ENCODE results near the gene SREBF2.
"Not testable (repeated sequence)": the region's sequence is repeated elsewhere in the genome, so short reads cannot be mapped to it uniquely, and the experiment has no call there.

Gene SREBF2

DNA sequence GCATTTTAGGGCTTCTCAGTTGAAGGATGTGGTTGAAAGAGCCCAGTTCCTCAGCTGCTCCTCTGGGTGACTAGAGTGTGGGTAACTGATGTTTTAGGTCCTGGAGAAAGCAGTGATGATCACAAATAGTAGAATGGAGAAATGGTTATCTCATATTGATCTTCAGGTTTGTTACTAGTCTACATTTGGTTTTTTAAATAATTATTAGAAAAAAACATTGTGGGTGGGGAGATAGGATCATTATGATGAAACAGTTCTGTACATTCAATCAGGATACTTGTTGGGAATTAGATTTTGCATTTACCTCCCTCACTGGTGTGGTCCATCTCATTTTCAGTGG lies 24.9 kb downstream of the SREBF2 start:
- no peak overlapping the region for H3K4me3 ChIP-seq (ENCODE audit: low read depth, low read length)
- DNase-seq (ENCODE audit: low read depth): no peak
- TF ChIP-seq MYC (IDR thresholded peaks at IDR 0.05; ENCODE audit: low read depth, low read length) (no peak), POLR2A (IDR thresholded peaks at IDR 0.05; ENCODE audit: extremely low read depth, insufficient read length) (no peak)
- TF ChIP-seq, protein P1, sequence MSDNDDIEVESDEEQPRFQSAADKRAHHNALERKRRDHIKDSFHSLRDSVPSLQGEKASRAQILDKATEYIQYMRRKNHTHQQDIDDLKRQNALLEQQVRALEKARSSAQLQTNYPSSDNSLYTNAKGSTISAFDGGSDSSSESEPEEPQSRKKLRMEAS (IDR thresholded peaks at IDR 0.05; ENCODE audit: low read depth, low read length): no peak
- TF ChIP-seq, protein P2, sequence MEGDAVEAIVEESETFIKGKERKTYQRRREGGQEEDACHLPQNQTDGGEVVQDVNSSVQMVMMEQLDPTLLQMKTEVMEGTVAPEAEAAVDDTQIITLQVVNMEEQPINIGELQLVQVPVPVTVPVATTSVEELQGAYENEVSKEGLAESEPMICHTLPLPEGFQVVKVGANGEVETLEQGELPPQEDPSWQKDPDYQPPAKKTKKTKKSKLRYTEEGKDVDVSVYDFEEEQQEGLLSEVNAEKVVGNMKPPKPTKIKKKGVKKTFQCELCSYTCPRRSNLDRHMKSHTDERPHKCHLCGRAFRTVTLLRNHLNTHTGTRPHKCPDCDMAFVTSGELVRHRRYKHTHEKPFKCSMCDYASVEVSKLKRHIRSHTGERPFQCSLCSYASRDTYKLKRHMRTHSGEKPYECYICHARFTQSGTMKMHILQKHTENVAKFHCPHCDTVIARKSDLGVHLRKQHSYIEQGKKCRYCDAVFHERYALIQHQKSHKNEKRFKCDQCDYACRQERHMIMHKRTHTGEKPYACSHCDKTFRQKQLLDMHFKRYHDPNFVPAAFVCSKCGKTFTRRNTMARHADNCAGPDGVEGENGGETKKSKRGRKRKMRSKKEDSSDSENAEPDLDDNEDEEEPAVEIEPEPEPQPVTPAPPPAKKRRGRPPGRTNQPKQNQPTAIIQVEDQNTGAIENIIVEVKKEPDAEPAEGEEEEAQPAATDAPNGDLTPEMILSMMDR (IDR thresholded peaks at IDR 0.05; ENCODE audit: low read depth, low read length): no peak

DNA sequence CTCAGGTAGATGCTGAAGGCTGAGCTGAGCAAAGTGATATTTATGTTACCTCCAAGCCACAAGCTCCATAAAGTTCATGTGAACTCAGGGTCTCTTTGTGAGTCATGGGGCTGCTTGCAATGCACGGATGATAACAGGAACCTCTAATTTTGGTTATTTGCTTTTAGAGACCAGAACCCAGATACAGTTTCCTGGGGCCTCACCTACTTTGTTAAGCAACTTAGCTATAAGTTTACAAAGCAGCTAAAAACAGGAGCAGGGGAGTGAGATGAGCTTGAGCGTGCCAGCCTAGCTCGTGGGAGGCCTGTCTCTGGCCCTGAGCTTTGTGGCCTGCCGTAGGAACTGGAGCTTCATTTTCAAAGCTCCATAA lies 29.2 kb downstream of the SREBF2 start:
- peak; percentile 90 for DNase-seq (ENCODE audit: low read depth)
- peak; percentile 44; the same call in 1 of the 2 replicates for TF ChIP-seq MYC (IDR thresholded peaks at IDR 0.05; ENCODE audit: low read depth, low read length)
- TF ChIP-seq, protein P2 (IDR thresholded peaks at IDR 0.05; ENCODE audit: low read depth, low read length): no peak
- no peak overlapping the region for H3K4me3 ChIP-seq (ENCODE audit: low read depth, low read length)

DNA sequence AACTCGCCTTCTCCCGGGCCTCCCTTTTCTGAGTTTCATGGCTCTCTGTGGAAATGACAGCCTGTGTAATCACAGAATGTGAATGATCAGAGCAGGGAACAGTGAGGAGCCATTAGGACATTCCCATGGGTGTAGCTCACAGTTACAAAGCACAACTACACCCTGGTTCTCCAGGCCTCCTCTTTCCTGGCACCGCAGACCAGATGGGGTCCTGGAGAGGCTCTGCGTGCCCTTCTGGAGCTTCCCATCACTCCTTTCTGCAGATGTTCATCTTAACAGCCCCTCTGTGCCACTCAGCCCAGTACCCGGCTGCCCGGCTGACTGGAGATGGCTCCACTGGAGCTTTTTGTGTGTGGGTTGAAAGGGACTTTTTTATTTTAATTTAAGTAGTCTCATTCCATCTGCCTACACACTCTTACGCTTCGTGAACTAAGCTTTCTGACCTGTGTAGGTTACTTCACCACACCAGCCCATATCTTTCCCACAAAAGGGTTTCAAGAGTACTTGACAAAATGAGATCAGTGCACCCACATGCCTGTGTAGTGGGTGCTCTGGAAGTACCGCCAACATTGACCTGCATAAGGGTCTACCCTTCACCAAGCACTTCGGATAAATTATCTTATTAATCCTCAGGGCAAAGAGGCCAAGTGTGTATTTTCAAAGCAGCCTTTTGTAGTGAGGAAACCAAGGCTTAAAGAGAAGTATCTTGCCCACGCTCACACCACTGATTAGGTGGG lies 29.8 kb downstream of the SREBF2 start:
- TF ChIP-seq, protein P1 (IDR thresholded peaks at IDR 0.05; ENCODE audit: low read depth, low read length): no peak
- TF ChIP-seq POLR2A (IDR thresholded peaks at IDR 0.05; ENCODE audit: extremely low read depth, insufficient read length): no peak
- no peak for TF ChIP-seq MYC (IDR thresholded peaks at IDR 0.05; ENCODE audit: low read depth, low read length)
- TF ChIP-seq, protein P2 (IDR thresholded peaks at IDR 0.05; ENCODE audit: low read depth, low read length): no peak
- peak; percentile 23 for DNase-seq (ENCODE audit: low read depth)
- H3K4me3 ChIP-seq (ENCODE audit: low read depth, low read length): peak overlapping the region; percentile 6

DNA sequence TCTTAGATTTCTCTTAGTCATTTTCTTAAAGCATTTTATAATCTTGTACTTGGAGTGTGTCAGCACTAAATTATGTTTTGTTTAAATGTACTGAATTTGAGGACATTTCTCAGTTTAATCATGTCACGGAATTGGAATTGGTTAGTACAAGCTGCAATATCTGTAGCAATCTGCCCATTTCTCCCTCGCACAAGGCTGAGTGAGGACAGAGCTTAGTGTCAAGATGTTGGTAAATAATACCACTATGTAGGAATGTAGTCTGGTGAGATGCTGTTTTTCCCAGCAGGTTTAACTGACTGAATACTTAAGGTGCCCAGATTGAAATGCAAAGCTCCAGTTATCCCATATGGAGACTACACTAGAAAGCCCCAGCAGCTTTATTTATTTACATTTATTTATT lies 30.6 kb downstream of the SREBF2 start:
- DNase-seq (ENCODE audit: low read depth): no peak
- TF ChIP-seq, protein P2 (IDR thresholded peaks at IDR 0.05; ENCODE audit: low read depth, low read length): no peak
- TF ChIP-seq, protein P1 (IDR thresholded peaks at IDR 0.05; ENCODE audit: low read depth, low read length): no peak
- no peak for TF ChIP-seq MYC (IDR thresholded peaks at IDR 0.05; ENCODE audit: low read depth, low read length)
- no peak for TF ChIP-seq POLR2A (IDR thresholded peaks at IDR 0.05; ENCODE audit: extremely low read depth, insufficient read length)
- no peak overlapping the region for H3K4me3 ChIP-seq (ENCODE audit: low read depth, low read length)

DNA sequence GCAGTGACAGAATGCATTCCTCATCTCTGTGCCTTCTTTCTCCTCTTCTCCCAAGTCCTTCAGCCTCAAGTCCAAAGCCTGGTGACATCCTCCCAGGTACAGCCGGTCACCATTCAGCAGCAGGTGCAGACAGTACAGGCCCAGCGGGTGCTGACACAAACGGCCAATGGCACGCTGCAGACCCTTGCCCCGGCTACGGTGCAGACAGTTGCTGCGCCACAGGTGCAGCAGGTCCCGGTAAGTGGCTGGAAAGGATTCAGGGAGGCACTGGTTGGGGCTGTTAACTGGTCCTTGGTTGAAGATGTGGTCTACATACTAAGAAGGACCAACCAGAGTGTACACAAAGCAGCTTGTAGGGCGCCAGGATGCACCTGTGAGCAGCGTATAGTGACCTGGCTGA lies 35.7 kb downstream of the SREBF2 start:
- no peak overlapping the region for H3K4me3 ChIP-seq (ENCODE audit: low read depth, low read length)
- no peak for DNase-seq (ENCODE audit: low read depth)
- TF ChIP-seq POLR2A (IDR thresholded peaks at IDR 0.05; ENCODE audit: extremely low read depth, insufficient read length) (no peak), MYC (IDR thresholded peaks at IDR 0.05; ENCODE audit: low read depth, low read length) (no peak)
- TF ChIP-seq, protein P2 (IDR thresholded peaks at IDR 0.05; ENCODE audit: low read depth, low read length): no peak
- TF ChIP-seq, protein P1 (IDR thresholded peaks at IDR 0.05; ENCODE audit: low read depth, low read length): no peak

DNA sequence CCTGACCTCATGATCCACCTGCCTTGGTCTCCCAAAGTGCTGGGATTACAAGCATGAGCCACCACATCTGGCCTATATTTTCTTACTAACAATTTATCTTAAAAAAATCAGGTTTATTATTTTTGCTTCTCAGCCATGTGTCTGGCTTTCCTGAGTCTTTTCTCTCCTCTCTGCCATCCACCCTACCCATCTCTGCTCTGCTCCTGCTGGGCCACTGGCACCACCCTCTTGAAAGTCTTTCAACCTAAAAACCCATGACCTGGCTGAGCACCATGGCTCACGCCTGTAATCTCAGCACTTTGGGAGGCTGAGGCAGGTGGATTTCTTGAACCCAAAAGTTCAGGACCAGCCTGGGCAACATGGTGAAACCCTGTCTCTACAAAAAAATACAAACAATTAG lies 37.2 kb downstream of the SREBF2 start:
- H3K4me3 ChIP-seq (ENCODE audit: low read depth, low read length); DNase-seq (ENCODE audit: low read depth): not testable (repeated sequence)
